Lower leg skin (tissue), 3 donors: ENCODE measurements around the gene DNMBP.

Experiments
- POLR2A ChIP-seq, 2 donors: fragments of 450-650 bp; IDR thresholded peaks; one replicate each; pipeline ENCODE4 v1.6.1; 2016 to 2017; ENCODE audit warnings: antibody characterized with exemption in 2 of 2, mild to moderate bottlenecking in 1 of 2, moderate library complexity in 1 of 2
- TF ChIP-seq, protein P1 (sequence below), 3 donors: fragments of 450-650 bp; IDR thresholded peaks; one replicate each; pipeline ENCODE4 v1.5.1; 2016; ENCODE audit warnings: antibody characterized with exemption in 3 of 3, mild to moderate bottlenecking in 3 of 3, moderate library complexity in 2 of 3

DNA sequence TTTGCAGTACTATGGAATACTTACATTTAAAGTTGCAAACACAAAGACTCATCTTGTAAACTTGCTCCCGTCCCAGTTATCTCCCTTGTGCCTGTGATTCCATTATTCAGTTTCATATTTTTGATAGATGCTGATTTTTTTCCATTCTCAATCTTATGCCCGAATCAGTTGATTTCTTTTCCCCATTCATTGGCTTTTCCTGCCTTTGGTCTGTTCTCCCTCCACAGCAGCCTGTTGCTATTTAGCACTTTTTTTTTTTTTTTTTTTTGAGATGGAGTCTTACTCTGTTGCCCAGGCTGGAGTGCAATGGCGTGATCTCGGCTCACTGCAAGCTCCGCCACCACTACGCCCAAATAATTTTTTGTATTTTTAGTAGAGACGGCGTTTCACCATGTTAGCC lies 149.3 kb downstream of the DNMBP start:
- TF ChIP-seq, protein P1, sequence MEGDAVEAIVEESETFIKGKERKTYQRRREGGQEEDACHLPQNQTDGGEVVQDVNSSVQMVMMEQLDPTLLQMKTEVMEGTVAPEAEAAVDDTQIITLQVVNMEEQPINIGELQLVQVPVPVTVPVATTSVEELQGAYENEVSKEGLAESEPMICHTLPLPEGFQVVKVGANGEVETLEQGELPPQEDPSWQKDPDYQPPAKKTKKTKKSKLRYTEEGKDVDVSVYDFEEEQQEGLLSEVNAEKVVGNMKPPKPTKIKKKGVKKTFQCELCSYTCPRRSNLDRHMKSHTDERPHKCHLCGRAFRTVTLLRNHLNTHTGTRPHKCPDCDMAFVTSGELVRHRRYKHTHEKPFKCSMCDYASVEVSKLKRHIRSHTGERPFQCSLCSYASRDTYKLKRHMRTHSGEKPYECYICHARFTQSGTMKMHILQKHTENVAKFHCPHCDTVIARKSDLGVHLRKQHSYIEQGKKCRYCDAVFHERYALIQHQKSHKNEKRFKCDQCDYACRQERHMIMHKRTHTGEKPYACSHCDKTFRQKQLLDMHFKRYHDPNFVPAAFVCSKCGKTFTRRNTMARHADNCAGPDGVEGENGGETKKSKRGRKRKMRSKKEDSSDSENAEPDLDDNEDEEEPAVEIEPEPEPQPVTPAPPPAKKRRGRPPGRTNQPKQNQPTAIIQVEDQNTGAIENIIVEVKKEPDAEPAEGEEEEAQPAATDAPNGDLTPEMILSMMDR (IDR thresholded peaks at IDR 0.05), result no peak
- TF ChIP-seq POLR2A (IDR thresholded peaks at IDR 0.05), result no peak
